B cell (primary cell): Measurements from ENCODE around the gene RSBN1L.

ENCODE experiments used
- CTCF ChIP-seq: fragments of 200-600 bp; IDR thresholded peaks from one replicate; pipeline ENCODE4 v1.8.0; 2022; ENCODE audit warnings: antibody characterized with exemption, mild to moderate bottlenecking
- EZH2 ChIP-seq: IDR thresholded peaks from 2 replicates; pipeline ENCODE4 v1.6.1; 2012; ENCODE audit warnings: borderline replicate concordance, low read depth, mild to moderate bottlenecking, moderate library complexity, low read length; ENCODE audit not compliant: insufficient read depth, poor library complexity, severe bottlenecking

GRCh38 chr7:77674878-77675277 is 21.4 kb upstream of the RSBN1L start:
- TF ChIP-seq CTCF (no peak), EZH2 (no peak)
